Lower leg skin (tissue), 3 donors: ENCODE data around the gene GPC5.

Experiments used
- POLR2A ChIP-seq, 2 donors: fragments of 450-650 bp; IDR thresholded peaks; one replicate each; pipeline ENCODE4 v1.6.1; 2016 to 2017; ENCODE audit warnings: antibody characterized with exemption in 2 of 2, mild to moderate bottlenecking in 1 of 2, moderate library complexity in 1 of 2
- TF ChIP-seq, protein P1 (sequence below), 3 donors: fragments of 450-650 bp; IDR thresholded peaks; one replicate each; pipeline ENCODE4 v1.5.1; 2016; ENCODE audit warnings: antibody characterized with exemption in 3 of 3, mild to moderate bottlenecking in 3 of 3, moderate library complexity in 2 of 3

- TF ChIP-seq, protein P1, sequence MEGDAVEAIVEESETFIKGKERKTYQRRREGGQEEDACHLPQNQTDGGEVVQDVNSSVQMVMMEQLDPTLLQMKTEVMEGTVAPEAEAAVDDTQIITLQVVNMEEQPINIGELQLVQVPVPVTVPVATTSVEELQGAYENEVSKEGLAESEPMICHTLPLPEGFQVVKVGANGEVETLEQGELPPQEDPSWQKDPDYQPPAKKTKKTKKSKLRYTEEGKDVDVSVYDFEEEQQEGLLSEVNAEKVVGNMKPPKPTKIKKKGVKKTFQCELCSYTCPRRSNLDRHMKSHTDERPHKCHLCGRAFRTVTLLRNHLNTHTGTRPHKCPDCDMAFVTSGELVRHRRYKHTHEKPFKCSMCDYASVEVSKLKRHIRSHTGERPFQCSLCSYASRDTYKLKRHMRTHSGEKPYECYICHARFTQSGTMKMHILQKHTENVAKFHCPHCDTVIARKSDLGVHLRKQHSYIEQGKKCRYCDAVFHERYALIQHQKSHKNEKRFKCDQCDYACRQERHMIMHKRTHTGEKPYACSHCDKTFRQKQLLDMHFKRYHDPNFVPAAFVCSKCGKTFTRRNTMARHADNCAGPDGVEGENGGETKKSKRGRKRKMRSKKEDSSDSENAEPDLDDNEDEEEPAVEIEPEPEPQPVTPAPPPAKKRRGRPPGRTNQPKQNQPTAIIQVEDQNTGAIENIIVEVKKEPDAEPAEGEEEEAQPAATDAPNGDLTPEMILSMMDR (IDR thresholded peaks at IDR 0.05) = no peak
- no peak for TF ChIP-seq POLR2A (IDR thresholded peaks at IDR 0.05)
Observed at GRCh38 chr13:92197669-92198068, 799.2 kb downstream of the GPC5 start.
